ENCODE data around the gene LMTK3.
"Not testable (repeated sequence)": the region's sequence is repeated elsewhere in the genome, so short reads cannot be mapped to it uniquely, and the experiment has no call there.

Gene LMTK3

DNA sequence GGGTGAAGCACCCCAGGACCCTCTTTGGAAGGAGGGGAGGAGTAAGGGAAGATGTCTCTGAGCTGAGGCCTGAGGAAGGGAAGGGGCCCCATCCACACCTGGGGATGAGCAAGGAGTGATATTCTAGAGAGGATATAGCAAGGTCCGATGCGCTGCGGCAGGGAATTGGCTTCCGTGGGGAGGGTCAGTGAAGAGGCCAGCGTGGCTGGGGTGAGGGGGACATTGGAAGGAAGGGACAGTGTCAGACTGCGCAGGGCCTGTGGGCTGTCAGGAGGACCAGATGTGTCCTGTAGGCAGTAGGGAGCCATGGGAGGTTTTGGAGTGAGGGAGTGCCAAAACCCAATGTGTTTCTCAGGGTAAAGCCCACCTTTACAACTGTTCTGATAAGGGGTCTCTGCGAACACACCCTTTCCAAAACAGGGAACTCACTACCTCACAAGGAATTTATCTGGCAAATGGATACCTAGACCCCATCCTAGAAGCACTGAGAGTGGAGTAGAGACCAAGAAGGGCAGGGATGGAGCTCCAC is 3.7 kb downstream of the LMTK3 start:
- no peak for DNase-seq

DNA sequence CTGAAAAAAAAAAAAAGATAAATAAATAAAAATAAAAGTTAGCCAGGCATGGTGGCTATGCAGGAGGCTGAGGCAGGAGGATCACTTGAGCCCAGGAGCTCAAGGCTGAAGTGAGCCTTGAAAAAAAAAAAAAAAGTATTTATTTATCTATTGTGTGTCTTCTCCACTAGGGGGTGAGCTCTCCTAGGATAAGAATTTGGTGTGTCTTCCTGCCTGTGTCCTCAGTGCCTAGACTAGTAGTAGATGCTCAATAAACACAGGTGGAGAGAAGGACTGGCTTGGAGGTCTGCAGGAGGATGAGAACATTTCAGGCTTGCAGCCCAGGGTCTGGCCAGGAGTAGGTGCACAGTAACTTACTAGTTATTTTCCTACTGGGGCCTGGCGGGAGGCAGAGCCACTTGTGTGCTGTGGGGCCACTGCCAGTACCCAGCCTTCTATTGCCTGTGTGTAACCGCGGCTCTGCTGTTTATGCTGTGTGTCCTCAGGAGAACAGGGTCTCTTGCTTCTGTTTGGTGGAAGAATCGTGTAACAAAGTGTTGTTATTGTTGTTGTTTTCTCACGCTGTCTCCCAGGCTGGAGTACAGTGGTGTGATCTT is 5.4 kb downstream of the LMTK3 start:
- DNase-seq = no peak

DNA sequence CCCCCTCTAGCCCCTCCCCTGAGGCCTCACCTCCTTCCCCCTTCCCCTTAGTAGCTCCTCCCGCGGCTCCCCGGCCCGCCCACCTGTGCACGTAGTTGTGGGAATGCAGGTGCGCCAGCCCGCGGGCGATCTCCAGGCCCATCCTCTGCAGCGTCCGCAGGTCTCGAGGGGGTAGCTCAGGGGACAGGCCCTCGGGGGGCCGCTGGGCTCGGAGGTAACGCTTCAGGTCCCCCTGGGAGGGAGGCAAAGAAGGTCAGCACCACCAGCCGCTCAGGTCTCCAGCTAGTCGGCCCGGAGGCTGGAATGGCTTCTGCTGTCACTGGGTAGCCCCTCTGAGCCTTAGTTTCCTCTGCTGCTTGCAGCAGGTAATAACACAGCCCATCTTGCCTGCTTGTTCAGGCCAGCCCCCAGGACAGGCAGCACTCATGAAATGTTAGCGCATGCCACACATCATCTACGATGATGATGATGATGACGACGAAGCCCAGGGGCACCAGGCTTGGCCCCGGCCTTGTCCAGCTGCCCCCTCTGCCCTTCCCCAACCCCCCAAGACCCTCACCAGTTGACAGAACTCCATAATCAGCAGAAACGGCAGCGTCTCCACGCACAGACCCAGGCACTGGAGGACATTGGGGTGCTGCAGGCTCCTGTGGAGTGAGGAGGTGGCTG is 9.2 kb downstream of the LMTK3 start:
- no peak for DNase-seq

DNA sequence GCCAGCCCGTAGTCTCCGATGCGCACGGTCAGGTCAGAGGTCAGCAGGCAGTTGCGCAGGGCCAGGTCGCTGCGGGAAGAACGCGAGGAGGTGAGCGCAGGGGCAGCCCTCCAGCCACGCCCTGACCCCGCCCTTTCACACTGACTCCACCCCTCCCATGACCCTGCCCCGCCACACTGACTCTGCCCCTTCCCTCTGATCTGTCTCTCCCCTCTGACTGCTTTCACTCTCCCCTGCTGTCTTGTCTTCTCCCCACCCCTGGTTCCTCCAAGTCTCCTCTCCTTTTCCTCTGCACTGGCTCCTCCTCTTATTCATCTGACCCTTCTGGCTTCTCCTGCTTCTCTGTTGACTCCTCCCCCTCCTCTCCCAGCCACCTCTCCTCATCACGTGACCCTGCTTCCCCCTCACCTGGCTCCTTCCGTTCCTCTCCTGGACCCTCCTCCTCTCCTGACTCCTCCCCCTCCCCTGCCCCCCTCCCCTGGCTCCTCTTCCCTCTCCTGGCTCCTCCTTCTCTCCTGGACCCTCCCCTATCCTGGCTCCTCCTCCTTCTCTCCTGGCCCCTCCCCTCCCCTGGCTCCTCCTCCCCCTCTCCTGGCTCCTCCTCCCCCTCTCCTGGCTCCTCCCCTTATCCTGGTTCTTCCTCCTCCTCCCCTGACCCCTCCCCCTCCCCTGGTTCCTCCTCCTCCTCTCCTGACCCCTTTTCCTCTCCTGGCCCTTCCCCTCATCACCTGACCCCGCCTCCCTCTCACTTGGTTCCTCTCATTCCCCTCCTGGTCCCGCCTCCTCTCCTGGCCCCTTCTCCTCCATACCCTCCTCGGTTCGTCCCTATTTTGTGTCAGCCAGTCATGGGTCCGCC is 9.9 kb downstream of the LMTK3 start:
- peak; percentile 76 for DNase-seq

DNA sequence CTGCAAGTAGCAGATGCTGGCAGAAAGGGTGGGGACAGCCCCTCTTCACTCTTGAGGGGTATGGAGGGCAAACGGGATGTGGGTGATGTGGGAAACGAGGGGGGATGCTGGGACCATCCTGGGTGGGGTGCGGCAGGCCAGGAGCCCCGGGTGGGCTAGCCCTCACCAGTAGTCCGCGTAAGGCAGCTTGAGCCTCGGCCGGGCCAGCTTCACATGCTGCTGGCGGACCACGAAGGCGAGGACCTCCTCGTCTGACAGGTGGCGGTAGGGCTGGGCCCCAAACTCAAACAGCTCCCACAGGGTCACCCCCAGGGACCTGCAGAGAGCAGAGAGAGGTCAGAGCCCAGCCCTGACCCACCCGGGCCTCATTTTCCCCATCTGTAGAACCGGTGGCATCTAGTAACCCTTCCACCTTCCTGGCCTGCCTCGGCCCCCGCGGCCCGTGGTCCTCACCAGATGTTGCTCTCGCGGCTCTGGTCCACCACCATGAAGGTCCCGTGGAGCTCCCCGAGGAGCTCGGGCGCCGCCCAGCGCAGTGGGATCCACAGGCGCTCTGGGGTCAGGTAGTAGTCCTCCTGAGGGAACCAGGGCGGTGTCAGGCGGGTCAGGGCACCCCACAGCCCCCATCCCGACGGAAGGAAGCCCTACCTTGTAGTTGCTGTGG is 10.7 kb downstream of the LMTK3 start:
- no peak for DNase-seq

DNA sequence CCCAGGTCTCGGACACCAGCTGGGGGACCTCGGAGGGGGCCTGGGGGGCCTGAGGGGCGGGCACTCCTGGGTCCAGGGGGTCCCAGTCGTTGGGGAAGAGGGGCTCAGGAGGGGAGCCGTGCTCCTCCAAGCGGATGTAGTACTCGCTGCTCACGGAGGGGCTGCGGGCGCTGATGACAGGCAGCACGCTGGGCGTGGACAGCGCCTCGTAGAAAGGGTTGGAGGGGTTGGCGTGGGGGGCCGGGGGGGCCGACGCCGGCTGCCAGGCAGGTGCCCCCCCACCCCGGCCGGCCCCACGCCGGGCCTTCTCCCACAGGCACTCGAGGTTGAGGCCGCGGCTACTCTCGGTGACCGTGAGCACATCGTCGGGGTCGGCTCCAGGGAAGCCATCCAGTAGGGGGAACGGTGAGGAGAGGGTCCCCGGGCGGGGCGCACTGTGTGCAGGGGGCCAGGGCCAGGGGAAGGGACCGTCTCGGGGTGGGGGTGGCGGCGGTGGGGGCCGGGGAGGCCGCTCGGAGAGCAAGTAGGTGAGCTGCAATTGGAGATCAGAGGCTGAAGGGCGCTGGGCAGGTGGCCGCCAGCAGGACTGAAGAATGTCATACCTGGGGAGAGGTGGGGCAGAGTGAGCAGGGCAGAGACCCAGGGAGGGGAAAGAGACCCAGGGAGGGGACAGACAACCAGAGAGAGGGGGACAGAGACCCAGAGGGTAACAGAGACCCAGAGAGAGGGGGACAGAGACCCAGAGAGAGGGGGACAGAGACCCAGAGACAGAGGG is 12.1 kb downstream of the LMTK3 start:
- DNase-seq = no peak

DNA sequence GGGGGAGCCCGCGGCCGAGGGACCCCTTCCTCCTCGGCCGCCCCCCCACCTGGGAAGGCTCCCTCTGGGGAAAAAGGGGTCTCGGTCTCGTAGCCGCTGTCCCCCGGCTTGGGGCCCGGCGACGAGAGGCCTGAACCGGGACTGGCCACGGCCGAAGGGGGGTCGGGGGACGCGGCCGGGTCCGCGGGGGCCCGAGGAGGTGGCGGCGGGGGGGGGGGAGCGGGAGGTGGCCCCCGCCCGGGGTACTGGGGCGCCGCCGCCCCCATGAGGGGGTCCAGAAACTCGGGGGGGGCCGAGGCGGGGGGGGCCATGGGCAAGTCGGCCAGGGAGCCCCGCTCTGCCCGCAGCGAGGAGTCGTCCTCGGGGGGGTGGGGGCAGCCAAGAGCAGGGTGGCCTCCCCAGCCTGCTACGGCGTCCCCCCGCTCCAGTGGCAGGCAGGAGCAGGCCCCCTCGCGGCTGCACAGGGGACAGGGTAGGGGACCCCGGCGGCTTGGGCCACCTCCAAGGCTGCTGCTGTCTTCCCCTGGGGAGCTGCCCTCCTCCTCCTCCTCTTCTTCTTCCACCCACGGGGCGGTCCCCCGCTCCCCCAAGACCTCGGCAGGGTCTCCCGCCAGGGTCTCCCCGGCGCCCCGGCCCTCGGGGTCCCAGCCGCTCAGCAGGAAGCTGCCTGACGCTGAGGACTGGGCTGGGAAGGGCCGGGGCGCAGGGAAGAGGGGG is 12.9 kb downstream of the LMTK3 start:
- no peak for DNase-seq

DNA sequence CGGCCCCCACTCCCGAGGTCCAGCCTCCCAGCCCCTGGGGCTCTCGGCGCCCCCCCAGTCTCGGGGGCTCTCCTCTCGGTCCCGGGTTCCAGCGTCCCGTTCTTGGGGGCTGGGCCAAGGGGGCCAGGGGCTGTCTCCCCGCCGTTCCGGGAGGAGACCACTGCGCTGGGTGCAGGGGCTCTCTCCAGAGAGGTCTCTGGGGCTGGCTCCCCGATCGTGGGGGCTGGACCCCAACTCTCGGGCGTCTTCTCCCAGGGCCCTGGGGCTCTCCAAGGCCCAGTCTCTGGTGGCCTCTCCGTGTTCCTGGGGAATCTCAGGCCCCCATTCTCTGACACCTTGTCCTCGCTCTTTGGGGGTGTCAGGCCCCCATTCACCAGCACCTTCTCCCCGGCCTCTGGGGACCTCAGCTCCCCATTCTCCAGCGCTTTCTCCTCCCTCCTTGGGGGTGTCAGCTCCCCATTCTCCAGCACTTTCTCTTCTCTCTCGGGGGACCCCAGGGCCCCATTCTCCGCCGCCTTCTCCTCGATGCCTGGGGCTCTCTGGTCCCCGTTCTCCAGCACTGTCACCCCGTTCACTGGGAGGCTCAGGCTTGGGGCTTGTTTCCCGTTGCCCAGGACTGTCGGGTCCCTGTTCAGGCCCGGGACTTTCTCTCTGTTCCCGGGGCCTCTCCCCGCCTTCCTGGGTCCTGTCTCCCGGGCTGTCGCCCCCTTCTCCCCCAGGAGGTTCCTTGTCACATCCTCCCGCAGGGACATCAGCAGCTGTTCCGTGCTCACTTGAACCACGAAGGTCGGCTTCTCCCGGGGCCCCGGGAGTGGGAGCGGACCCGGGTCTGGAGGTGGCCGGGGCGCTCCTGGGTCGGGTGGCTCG is 13.7 kb downstream of the LMTK3 start:
- DNase-seq = no peak

DNA sequence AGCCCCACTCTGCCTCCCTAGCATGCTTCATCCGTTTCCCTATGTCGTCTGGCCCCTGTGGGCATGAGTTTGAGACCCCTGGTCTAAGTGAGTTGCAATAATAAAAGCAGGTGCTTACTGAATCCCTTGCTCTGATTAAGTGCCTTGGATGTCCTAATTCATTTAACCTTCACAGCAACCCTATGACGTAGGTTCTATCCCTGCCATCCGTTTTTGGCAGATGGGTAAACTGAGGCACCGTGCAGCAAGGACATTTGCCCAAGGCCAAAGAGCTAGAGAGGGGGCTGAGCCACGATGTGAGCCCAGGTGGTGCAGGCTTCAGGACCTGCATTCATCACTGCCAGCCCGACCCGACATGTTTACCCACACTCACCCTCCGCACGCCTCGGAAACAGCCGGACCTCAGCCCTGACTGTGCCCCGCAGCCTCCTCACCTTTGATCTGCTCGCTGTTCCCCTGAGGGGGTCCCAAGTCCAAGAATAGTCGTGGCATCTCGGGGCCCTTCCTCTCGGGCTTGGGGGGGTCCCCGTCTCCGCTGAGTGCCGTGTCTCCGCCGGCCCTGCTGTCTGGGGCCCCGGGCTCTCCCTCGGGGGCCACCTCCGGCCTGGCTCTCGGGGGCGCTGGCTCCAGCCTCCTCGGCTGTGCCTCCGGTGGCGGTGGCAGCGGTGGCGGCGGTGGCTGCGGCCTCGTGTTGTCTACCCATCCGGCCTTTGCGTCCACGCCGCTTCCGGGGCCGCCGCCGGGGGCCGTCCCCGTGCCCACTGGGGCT is 14.5 kb downstream of the LMTK3 start:
- no peak for DNase-seq

DNA sequence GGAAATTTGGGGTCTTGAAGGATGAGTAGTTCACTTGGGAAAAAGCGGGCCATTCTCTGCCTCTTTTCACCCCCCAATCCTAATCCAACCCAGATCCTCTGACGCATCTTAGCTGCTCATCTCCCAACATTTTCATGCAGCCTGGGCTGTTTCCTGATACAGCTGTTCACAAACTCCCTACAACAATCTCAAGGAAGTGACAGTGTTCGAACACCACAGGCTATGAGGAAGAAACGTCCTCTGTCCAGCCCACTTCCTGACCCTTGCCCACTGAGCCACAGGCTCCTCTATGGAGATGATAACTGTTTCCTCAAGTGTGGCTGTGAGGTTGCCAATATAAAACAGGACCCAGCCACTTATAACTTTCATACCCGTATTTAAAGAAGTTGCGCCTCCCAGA is 16.2 kb downstream of the LMTK3 start:
- DNase-seq = no peak

DNA sequence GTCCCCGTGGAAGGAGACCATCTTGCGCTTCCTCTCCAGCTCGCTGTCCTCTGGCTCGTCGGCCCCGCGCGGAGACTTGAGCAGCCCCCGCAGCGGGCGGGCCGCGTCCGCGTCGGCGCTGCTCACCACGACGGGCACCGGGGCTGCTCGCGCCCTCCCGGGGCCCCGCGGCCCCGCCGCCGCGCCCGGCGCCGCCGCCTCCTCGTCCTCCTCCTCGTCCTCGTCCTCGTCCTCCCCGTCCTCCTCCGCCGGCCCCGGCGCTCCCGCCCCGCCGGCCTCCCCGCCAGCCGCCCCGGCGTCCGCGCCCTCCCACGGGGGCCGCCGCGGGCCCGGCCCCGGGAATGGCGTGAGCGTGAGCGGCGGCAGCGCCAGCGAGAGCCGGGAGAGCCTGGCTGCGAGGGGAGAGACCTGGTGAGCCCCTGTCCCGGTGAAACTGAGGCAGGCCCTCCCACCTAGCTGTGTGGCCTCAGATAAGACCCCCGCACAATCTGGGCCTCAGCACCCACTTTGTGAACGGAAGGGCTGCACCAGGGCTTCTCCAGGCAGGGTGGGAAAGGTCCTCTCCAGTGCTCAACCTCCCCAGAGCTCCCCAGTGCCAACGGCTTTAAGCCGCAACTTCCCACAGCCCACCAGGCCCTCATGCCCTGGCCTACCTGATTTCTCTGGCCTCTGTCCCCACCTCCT is 17.8 kb downstream of the LMTK3 start:
- no peak for DNase-seq

DNA sequence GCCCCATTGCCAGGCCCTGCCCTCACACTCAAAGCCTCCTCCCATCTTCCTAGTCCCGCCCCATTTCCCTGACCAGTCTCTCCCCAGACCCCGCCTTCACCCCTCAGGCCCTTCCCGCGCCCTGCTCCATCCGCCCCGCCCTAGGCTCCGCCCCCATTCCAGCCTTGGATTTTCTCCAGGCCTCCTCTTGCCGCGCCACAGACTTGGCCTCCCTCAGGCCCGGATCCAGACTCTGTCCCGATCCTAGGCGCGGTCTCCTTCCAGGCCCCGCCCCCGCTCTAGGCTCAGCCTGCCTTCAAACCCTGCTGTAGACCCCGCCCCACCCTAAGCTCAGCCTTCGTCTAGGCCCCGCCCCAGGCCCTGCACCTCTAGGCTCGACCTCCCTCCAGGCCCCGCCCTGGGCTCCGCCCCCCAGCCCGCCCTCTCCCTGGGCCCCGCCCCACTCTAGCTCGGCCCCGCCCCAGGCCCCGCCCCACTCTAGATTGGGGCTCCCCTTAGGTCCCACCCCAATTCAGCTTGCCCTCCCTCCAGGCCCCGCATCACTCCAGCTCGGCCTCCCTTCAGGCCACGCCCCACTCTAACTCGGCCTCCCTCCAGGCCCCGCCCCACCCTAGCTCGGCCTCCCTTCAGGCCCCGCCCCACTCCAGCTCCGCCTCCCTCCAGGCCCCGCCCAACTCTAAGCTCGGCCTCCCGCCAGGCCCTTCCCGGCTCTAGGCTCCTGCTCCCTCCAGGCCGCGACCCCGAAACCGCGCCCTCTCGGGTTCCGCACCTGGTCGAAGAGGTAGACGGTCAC is 18.5 kb downstream of the LMTK3 start:
- peak; percentile 95 for DNase-seq

DNA sequence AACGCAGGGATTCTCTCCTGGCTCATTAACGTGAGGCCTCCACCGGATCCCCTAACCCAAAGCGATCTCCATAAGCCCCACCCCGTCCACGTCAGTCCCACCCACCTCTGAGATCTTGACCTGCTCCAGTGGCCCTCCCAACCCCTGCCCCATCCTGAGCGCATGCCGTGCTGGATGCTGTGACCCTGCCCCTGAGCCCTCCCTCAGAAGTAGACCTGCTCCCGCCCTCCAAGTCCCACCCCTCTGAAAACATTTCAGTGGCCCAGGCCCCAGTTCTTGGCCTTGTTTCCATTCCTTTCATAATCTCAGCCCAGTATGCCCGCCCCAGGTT is 19.9 kb downstream of the LMTK3 start:
- no peak for DNase-seq

DNA sequence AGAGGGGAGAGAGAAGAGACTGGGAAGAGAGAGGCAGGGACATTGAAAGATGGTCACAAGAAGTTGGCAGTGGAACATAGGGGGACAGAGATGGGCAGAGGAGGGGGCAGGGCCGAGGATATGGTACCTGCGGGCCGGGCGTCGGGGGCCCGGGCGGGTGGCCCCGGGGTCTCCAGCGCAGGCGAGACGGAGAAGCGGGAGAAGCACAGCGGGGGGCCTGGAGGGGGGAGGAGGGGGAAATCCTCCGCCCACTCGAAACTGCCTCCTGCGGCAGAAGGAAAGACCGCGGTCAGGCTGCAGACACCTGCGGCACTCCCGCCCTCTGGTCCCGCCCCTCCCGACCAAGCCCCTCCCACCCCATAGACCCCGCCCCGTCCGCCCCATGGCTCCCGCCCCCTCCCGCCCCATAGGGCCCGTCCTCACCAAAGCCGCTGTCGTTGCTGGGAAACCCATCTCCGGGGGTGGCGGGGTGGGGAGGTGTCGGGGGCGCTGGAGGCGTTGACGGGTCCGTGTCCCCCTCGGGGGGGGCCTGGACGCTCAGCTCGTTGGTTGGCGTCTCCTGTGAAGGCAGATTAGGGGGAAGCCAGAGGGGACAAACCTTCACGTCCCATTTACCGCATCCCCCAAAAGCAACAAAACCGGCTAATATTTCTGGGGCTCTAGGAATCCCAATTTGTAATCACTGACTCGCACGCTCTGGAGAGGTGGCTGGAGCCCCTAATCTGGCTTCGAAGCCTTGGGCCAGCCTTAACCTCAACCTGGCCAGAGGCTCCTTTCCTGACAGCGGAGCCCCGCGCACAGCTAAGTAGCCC is 20.4 kb downstream of the LMTK3 start:
- peak; percentile 54 for DNase-seq

DNA sequence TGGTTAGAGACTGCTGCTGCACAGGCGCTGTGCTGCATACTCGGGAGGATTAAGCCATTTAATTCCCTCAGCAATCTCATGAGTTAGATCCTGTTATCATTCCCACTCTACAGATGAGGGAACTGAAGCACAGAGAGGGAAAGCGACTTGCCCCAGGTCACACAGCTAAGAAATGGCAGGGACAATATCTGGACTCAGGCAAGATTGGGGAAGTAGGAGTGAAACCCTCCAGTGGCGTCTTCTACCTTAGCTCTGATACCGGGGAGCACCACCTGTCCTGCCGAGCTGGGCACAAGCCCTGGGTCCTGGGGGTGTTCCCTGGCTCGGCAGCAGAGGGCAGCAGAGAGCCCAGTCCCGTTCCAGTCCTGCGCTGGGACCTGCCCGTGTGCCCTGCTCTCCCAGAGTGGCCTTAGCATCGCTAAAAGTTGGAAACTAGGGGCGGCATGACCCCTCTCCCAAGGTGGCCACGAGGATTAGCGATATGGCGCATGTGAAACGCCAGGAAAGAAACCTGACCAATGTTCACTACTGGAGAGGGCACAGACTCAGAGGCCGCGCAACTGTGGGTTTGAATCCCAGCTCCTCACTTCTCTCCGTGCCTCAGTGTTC is 21.9 kb downstream of the LMTK3 start:
- peak; percentile 84 for DNase-seq

DNA sequence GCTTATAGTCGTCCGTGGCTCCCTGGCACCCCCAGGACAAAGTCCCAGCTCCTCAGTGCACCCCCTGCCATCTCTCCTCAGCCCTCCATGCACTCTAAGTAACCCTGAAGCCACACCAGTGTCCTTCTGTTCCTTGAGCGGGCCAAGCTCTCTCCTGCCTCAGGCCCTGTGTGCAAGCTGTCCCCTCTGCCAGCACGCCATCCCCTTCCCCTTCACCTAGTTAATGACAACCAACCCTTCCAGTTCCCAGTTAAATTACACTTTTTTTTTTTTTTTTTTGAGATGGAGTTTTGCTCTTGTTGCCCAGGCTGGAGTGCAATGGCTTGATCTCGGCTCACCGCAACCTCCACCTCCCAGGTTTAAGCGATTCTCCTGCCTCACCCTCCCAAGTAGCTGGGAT is 23.2 kb downstream of the LMTK3 start:
- not testable (repeated sequence) for DNase-seq

DNA sequence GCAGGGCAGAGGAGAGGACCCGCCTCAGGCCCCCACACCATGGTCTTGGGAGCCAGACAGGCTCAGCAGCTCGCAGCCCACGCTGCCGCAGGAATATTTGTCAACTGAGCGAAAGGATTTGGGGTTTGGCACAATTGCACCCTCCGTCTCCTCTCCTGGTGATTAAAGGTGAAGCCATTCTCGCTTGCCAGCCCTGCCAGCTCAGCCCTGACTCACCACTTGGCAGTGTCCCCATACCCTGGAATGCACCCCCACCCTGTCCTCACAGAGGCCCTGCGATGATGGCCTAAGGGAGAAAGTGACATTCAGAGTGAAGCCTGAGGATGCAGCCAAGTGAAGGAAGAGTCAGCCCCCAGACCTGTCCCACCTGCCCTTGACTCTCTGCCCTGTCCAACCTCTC is 23.7 kb downstream of the LMTK3 start:
- DNase-seq = no peak
